Immature natural killer cell (primary cell): Measurements from ENCODE around the gene C16orf96. TPM values are rescaled to one million over a fixed set of nuclear protein-coding genes. Genes with fewer than 3 reads are reported as not detected.
"Not testable (repeated sequence)": the region's sequence is repeated elsewhere in the genome, so short reads cannot be mapped to it uniquely, and the experiment has no call there.

Source experiments
- DNase-seq, 3 donors: peaks; one replicate each; pipeline ENCODE4 v3.0.0; 2022; ENCODE audit warnings: mixed read lengths in 1 of 3
- H3K27ac Mint-ChIP-seq, 6 donors: one replicate each; pipeline ENCODE4 v1.8.0; 2020; ENCODE audit warnings: mixed read lengths in 6 of 6, mild to moderate bottlenecking in 5 of 6, inconsistent platforms in 4 of 6, moderate library complexity in 3 of 6
- H3K27me3 Mint-ChIP-seq, 3 donors: one replicate each; pipeline ENCODE4 v1.8.0; 2020 to 2021; ENCODE audit warnings: low read depth in 3 of 3, mild to moderate bottlenecking in 3 of 3, mixed read lengths in 3 of 3, moderate library complexity in 3 of 3, inconsistent platforms in 1 of 3
- H3K36me3 Mint-ChIP-seq, 3 donors: one replicate each; pipeline ENCODE4 v1.8.0; 2020; ENCODE audit warnings: mixed read lengths in 3 of 3, inconsistent platforms in 2 of 3, mild to moderate bottlenecking in 2 of 3
- H3K4me1 Mint-ChIP-seq, 2 donors: one replicate each; pipeline ENCODE4 v1.8.0; 2020; ENCODE audit warnings: inconsistent platforms in 2 of 2, mild to moderate bottlenecking in 2 of 2, mixed read lengths in 2 of 2, moderate library complexity in 1 of 2
- H3K4me3 Mint-ChIP-seq, 5 donors: one replicate each; pipeline ENCODE4 v1.8.0; 2020; ENCODE audit warnings: mild to moderate bottlenecking in 5 of 5, mixed read lengths in 5 of 5, inconsistent platforms in 3 of 5, moderate library complexity in 3 of 5
- H3K9me3 Mint-ChIP-seq, 6 donors: one replicate each; pipeline ENCODE4 v1.8.0; 2020; ENCODE audit warnings: mild to moderate bottlenecking in 6 of 6, mixed read lengths in 6 of 6, inconsistent platforms in 4 of 6, moderate library complexity in 3 of 6
- polyA plus RNA-seq, 3 donors: library from polyadenylated mRNA; unstranded; fragments of 300-500 nt; fragmentation: Illumina TruSeq; gene quantifications; one replicate each; pipeline ENCODE4 v1.2.3, GENCODE V29; 2021

C16orf96 gene
- polyA plus RNA-seq, 3 donors from 2014 or later, result not detected

DNA sequence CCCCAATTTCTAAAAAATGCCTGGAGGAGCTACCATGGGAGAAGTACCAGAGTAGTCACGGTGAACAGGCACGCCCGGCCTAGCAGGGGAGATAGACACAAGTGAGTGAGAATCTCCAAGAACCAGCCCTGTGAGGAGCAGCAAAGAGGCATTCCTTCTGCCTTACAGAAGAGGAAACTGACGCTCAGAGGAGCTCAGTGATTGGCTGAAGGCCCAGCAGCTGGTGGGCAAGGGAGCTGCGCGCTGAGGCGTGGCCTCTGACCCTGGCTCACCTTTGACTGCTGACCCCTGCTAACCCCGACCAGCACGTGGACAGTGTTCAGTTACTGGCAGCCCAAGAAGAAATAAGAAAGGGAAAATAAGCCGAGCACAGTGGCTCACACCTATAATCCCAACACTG, 1.8 kb downstream of the C16orf96 start:
- Mint-ChIP-seq H3K9me3 (no peaks in the 10 kb centered on the region), H3K36me3 (peaks cover 0 to 3% (median 0%) of the 10 kb centered on the region in 3 donors), H3K4me1 (no peaks in the 10 kb centered on the region), H3K27ac (no peak overlapping the region), H3K27me3 (peaks cover 0 to 2% (median 0%) of the 10 kb centered on the region in 3 donors), H3K4me3 (no peak overlapping the region)
- no peak for DNase-seq

DNA sequence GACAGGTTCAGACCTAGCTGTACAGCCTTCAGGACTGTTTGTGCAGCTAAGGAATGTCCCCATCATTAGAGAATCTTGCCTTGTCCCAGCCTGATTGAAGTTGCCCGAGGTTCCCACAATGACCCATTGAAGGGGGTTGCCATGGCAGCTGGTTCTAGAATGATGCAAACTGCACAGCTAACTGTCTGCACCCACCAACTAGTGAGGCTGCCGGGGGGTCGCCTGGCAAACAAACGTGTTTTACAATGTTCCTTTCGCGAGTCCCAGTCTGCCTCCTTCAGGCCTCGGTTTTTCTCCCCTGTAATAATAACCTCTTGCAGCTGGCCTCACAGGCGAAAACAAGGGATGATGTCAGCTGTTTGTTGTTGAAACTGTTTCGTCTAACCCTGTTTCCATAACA, 5.5 kb downstream of the C16orf96 start:
- no peak overlapping the region for H3K27ac Mint-ChIP-seq

DNA sequence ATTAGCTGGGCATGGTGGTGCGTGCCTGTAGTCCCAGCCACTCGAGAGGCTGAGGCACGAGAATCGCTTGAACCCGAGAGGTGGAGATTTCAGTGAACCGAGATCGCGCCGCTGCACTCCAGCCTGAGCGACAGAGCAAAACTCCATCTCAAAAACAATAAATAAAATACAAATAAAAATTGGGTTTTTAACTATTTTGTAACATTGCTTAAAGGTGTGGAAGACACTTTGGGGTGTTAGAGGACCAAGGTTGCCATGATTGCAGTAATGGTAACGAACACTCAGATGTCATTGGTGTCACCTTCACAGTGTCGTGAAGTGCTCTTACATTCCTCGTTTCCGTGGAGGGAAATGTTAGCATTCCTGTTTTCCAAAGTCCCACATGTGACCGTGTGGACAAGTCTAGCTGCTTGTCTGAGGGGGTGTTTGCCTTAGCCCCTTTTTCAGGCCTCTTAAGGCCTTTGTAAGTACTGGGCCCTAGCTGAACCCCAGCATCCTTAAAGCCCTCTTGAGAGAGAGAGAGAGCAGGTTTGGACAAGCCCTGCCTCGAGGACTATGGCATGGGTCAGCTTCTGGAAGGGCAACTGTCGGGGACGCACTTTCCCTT, 8.6 kb downstream of the C16orf96 start:
- H3K36me3 Mint-ChIP-seq, result no peaks in the 10 kb centered on the region
- H3K27me3 Mint-ChIP-seq, result peaks cover 2 to 4% (median 2%) of the 10 kb centered on the region in 3 donors
- H3K27ac Mint-ChIP-seq, result no peak overlapping the region
- DNase-seq, result no peak
- no peaks in the 10 kb centered on the region for H3K4me1 Mint-ChIP-seq
- no peaks in the 10 kb centered on the region for H3K9me3 Mint-ChIP-seq
- no peak overlapping the region for H3K4me3 Mint-ChIP-seq

More for the DNA sequence above, 5.5 kb downstream of the C16orf96 start:
- Mint-ChIP-seq H3K27me3 (peaks cover 0 to 5% (median 2%) of the 10 kb centered on the region in 3 donors), H3K36me3 (peaks cover 0 to 3% (median 0%) of the 10 kb centered on the region in 3 donors), H3K9me3 (no peaks in the 10 kb centered on the region), H3K4me3 (no peak overlapping the region), H3K4me1 (no peaks in the 10 kb centered on the region)
- no peak for DNase-seq

DNA sequence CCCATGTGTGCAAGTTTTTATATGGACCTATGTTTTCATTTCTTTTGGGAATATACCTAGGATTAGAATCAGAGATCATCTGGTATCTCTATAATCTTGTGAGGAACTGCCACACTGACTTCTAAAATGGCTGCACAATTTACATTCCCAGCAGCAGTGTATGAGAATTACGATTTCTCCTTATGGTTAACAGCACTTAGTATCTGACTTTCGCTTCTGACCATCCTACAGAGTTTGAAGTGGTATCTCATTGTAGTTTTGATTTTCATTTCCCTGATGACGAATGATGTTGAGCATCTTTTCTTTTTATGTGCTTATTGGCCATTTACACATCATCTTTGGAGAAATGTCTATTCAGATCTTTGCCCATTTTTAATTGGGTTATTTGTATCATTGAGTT, 10.0 kb downstream of the C16orf96 start:
- Mint-ChIP-seq H3K9me3 (no peaks in the 10 kb centered on the region), H3K4me3 (no peak overlapping the region), H3K36me3 (no peaks in the 10 kb centered on the region), H3K4me1 (no peaks in the 10 kb centered on the region), H3K27ac (no peak overlapping the region), H3K27me3 (peaks cover 2 to 4% (median 2%) of the 10 kb centered on the region in 3 donors)
- DNase-seq, result no peak

DNA sequence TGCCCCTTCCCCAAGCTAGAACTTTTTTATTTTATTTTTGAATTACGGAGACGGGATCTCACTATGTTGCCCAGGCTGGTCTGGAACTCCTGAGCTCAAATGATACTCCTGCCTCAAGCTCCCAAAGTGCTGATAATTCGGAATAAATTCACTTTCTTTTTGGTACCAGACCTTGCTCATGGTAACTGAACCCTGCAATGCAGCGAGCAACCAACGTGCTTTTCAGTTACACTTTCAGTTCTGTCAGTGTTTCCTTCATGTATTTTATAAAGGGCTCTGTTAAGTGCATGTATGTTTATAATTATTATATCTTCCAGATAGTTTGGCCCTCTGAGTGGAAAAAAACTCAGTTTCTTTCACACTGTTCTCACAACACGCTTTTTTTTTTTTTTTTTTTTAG, 13.9 kb downstream of the C16orf96 start:
- no peaks in the 10 kb centered on the region for H3K36me3 Mint-ChIP-seq
- no peaks in the 10 kb centered on the region for H3K4me1 Mint-ChIP-seq
- no peak overlapping the region for H3K4me3 Mint-ChIP-seq
- H3K27ac Mint-ChIP-seq, result no peak overlapping the region
- no peak for DNase-seq
- H3K27me3 Mint-ChIP-seq, result peaks cover 0 to 2% (median 0%) of the 10 kb centered on the region in 3 donors
- no peaks in the 10 kb centered on the region for H3K9me3 Mint-ChIP-seq

DNA sequence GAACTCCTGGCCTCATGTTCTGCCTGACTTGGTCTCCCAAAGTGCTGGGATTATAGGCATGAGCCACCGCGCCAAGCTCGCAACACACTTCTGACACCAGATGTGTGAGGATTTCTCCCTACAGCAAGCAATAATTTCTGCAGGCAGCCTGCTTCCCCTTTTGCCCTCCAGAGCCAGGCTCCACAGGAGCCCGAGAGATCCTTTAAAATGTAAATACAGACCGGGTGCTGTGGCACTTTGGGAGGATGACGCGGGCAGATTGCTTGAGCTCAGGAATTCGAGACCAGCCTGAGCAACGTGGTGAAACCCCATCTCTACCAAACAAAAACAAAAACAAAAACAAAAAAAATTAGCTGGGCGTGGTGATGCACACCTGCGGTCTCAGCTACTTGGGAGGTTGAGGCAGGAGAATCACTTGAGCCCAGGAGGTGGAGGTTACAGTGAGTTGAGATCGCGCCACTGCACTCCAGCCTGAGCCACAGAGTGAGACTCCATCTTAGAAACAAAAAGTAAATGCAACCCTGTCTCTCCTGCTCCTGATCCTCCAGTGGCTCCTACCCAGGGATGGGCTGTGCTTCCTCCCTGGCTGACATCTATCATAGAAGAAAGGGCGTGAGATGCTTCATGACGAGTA, 14.7 kb downstream of the C16orf96 start:
- Mint-ChIP-seq H3K4me1 (no peaks in the 10 kb centered on the region), H3K4me3 (no peak overlapping the region), H3K27ac (no peak overlapping the region), H3K27me3 (peaks cover 0 to 2% (median 0%) of the 10 kb centered on the region in 3 donors), H3K36me3 (no peaks in the 10 kb centered on the region), H3K9me3 (no peaks in the 10 kb centered on the region)
- no peak for DNase-seq

DNA sequence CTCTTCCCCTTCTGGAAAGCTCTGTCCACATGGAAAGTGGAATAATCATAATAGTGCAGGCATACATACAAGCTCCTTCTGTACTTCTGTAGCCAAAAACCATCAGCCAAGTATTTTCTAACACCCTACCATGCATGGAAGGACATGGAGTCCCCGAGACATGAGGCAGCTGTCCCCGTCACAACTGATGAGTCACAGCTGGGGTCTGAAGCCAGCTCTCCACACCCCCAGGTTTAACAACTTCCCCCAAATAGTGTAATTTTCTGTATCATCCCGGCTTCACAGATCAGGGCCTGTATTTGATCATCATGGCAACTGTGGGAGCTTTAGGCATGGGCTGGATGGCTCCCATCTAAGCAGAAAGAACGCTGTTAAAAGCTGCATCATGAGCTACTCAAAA, 16.6 kb downstream of the C16orf96 start:
- H3K27me3 Mint-ChIP-seq, result no peaks in the 10 kb centered on the region
- no peak for DNase-seq
- no peak overlapping the region for H3K27ac Mint-ChIP-seq
- no peak overlapping the region for H3K4me3 Mint-ChIP-seq
- no peaks in the 10 kb centered on the region for H3K36me3 Mint-ChIP-seq
- H3K4me1 Mint-ChIP-seq, result no peaks in the 10 kb centered on the region
- no peaks in the 10 kb centered on the region for H3K9me3 Mint-ChIP-seq

DNA sequence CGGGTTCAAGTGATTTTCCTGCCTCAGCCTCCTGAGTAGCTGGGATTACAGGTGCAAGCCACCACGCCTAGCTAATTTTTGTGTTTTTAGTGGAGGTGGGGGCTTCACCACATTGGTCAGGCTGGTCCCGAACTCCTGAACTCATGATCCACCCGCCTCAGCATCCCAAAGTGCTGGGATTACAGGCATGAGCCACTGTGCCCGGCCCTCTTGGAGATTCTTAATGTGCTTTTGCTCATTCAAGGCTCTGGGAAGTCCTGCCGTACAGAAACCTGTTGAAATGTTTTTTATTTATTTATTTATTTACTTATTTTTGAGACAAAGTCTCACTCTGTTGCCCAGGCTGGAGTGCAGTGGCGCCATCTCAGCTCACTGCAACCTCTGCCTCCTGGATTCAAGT, 17.8 kb downstream of the C16orf96 start:
- not testable (repeated sequence) for H3K9me3 Mint-ChIP-seq, H3K4me3 Mint-ChIP-seq, DNase-seq, H3K27me3 Mint-ChIP-seq, H3K36me3 Mint-ChIP-seq, H3K4me1 Mint-ChIP-seq, H3K27ac Mint-ChIP-seq

DNA sequence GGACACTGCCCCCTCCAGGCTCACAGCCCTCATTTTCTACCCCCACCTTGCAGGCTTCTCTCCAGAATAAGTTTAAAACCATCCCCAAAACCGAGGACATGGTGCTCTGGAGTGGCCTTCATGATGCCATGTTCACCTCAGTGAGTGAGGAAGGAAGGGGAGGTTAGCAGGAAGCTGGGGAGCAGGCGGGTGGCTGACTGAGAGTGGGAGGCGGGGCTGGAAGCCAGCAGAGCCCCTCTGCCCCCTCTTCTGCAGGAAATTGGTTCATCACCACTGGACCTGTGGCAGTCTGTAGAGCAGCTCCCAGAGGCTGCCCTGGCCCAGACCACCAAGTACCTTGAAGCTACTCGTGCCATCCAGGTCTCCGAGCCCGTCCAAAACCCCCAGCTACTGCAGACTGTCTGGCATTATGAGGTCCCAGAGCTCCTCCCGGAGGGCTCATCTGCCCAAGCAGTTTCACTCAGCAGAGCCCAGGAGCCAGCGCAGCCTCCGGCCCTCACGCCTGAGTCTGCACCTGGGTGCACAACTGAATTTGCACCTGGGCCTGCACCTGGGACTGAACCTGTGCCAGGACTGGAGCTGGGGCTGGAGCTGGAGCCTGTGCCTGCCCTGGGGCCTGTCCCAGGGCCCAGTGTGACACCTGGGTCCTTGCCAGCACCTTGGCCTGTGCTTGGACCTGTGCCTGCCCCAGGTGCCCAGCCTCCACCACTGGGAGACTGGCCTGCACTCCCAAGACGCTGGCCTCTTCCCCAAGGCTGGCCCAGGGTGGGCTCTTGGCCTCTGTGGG, 19.0 kb downstream of the C16orf96 start:
- Mint-ChIP-seq H3K27me3 (no peaks in the 10 kb centered on the region), H3K36me3 (no peaks in the 10 kb centered on the region), H3K4me3 (no peak overlapping the region), H3K9me3 (no peaks in the 10 kb centered on the region), H3K4me1 (no peaks in the 10 kb centered on the region), H3K27ac (no peak overlapping the region)
- no peak for DNase-seq

DNA sequence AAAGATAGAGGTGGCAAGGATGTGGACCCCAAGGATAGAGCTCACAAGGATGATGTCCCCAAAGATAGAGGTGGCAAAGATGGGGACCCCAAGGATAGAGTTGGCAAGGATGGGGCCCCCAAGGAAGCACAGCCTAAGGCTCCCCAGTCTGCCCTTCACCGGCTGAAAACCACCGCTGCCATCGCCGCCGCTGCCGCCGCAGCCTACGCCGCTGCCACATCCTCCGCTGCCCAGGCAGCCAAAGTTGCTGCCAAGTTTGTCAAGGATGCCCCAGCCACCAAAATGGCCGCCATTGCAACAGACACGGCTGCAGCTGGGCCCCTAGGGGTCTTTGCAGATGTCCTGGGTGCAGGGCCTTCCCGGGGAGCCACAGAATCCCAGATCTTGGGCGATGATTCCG, 19.9 kb downstream of the C16orf96 start:
- Mint-ChIP-seq H3K27ac (no peak overlapping the region), H3K36me3 (no peaks in the 10 kb centered on the region), H3K4me1 (no peaks in the 10 kb centered on the region), H3K9me3 (no peaks in the 10 kb centered on the region), H3K4me3 (no peak overlapping the region), H3K27me3 (no peaks in the 10 kb centered on the region)
- DNase-seq, result no peak

DNA sequence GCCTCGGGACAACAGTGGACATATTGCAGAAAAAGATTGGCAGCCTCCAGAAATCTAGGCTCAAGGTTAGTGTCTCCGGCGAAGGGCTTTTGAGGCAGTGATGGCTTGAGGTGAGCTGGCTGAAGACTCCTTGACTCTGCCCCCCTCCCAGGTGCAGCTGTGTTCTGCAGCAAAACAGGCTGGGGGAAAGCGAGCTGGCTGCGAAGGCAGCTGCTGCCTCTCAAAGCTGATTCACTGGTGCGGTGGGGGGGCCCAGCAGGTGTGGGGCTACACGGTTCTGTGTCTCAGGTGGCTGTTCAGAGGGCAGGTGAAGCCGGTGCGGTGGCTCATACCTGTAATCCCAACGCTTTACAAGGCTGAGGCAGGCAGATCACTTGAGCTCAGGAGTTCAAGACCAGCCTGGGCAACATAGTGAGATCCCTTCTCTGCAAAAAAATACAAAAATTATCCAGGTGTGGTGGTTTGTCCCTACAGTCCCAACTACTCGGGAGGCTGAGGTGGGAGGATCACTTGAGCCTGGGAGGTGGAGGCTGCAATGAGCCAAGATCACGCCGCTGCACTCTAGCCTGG, 22.9 kb downstream of the C16orf96 start:
- Mint-ChIP-seq H3K9me3 (no peaks in the 10 kb centered on the region), H3K36me3 (no peaks in the 10 kb centered on the region), H3K4me1 (no peaks in the 10 kb centered on the region), H3K27me3 (no peaks in the 10 kb centered on the region), H3K27ac (no peak overlapping the region), H3K4me3 (no peak overlapping the region)
- DNase-seq, result no peak

DNA sequence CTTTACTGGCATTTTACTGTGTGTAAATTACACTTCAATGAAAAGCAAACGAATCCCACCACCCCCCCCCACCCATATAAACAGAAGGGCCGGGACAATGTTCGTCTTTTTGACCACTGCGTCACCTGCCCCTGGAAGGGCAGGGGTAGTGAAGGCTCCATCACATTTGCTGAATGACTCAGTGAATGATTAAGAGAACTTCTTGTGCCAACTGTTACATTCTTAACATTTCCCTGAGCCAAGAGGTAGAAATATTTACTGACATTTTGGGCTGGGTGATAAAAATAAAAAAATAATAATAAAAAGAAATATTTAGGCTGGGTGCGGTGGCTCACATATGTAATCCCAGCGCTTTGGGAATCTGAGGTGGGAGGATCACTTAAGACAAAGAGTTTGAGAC, 24.1 kb downstream of the C16orf96 start:
- H3K27me3 Mint-ChIP-seq, result no peaks in the 10 kb centered on the region
- no peak for DNase-seq
- H3K27ac Mint-ChIP-seq, result no peak overlapping the region
- H3K4me1 Mint-ChIP-seq, result no peaks in the 10 kb centered on the region
- H3K9me3 Mint-ChIP-seq, result no peaks in the 10 kb centered on the region
- H3K36me3 Mint-ChIP-seq, result no peaks in the 10 kb centered on the region
- H3K4me3 Mint-ChIP-seq, result no peak overlapping the region

DNA sequence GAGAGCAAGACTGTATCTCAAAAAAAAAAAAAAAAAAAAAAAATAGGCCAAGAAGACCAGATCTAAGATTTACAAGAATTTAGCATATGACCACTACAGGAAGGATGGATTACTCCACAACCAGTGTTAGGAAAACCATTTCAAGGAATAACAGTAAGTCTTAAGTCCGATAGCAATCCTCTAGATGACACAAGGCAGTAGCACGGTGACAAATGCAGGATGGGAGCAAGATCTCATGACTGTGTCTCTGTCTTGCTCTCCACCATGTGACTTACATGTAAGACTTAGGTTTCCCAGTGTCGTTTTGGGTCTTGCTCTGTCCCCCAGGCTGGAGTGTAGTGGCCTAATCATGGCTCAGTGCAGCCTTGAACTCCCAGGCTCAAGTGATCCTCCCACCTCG, 27.8 kb downstream of the C16orf96 start:
- Mint-ChIP-seq H3K27me3 (peaks cover 0 to 2% (median 2%) of the 10 kb centered on the region in 3 donors), H3K36me3 (peaks cover 0 to 3% (median 0%) of the 10 kb centered on the region in 3 donors), H3K9me3 (no peaks in the 10 kb centered on the region), H3K4me3 (no peak overlapping the region), H3K4me1 (peaks cover 0 to 4% of the 10 kb centered on the region in 2 donors), H3K27ac (no peak overlapping the region)
- DNase-seq, result no peak

DNA sequence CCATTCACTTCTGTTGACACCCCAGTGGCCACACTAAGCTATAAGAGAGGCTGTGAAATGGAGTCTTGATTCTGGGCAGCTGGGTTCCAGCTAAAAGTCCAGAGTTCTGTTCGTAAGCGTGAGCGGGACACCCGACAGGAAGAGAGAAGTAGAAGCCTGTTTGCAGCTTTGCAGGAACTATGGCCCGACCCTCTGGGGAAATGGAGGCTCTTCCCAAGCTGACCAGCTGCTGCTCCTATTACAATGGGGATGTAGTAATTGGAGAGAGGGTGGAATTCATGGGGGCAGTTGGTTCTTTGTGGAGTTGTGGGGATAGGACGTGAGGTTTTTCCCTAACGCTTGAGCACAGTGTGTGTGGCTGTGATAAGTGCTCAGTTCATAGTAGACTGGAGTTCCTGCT, 30.2 kb downstream of the C16orf96 start:
- peaks cover 0 to 3% (median 0%) of the 10 kb centered on the region in 3 donors for H3K36me3 Mint-ChIP-seq
- H3K4me1 Mint-ChIP-seq, result peaks cover 0 to 4% of the 10 kb centered on the region in 2 donors
- H3K27ac Mint-ChIP-seq, result no peak overlapping the region
- no peak for DNase-seq
- peaks cover 0 to 2% (median 2%) of the 10 kb centered on the region in 3 donors for H3K27me3 Mint-ChIP-seq
- H3K9me3 Mint-ChIP-seq, result no peaks in the 10 kb centered on the region
- H3K4me3 Mint-ChIP-seq, result no peak overlapping the region
